ENCODE measurements around the gene RBMS1.

DNA sequence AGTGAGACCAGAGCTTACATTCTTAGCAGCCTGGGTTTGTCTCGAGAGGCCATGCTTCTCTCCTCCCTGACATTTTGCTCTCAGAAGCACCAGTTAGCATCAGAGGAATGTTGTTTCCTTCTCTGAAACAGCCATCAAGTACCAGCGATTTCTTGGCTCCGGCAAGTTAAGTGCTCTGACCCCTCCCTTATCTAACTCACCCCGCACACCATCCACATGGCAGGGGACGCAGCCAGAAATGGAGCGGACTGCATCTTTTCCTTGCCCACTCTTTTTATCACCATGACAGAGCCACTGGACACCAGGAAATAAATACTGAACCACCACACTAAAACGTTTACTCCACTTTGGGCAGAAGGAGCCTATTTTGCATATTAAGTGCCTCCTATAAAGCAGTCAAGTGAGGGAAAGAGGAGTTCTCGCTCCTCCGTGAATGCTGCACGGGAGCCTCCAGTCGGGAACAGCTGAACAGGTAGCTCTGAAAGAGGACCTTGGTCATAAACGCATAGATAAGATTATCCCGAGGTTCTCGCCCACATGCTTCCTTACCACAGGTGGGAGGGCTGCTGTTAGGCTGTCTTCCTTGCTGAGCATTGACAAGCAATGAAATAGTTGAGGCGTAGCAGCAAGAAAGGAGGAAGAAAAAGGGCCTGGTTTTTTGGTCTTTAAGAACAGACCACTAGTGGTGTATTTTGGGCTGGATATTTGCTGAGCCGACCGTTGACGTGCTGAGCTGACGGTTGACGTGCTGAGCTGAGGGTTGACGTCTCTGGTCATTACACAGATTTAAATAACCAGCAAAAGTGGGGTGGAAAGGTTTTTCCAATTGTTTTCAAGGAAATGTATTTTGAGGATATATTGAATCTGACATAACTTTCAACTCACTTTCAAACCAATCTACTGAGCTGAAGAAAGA is 222.2 kb downstream of the RBMS1 start:
- TF ChIP-seq, protein P1, sequence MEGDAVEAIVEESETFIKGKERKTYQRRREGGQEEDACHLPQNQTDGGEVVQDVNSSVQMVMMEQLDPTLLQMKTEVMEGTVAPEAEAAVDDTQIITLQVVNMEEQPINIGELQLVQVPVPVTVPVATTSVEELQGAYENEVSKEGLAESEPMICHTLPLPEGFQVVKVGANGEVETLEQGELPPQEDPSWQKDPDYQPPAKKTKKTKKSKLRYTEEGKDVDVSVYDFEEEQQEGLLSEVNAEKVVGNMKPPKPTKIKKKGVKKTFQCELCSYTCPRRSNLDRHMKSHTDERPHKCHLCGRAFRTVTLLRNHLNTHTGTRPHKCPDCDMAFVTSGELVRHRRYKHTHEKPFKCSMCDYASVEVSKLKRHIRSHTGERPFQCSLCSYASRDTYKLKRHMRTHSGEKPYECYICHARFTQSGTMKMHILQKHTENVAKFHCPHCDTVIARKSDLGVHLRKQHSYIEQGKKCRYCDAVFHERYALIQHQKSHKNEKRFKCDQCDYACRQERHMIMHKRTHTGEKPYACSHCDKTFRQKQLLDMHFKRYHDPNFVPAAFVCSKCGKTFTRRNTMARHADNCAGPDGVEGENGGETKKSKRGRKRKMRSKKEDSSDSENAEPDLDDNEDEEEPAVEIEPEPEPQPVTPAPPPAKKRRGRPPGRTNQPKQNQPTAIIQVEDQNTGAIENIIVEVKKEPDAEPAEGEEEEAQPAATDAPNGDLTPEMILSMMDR (optimal IDR thresholded peaks at IDR 0.05 in 1 of 3, IDR thresholded peaks at IDR 0.05 in 1 of 3, conservative IDR thresholded peaks at IDR 0.05 in 1 of 3; ENCODE audit: extremely low read depth in 1 of 3, insufficient read depth in 2 of 3, low read length in 3 of 3): no peak
- TF ChIP-seq EZH2 (IDR thresholded peaks at IDR 0.05; ENCODE audit: low read length): no peak

Measured in keratinocyte (primary cell).